Myocyte (in vitro differentiated cells): Measurements from ENCODE around the gene PTPRZ1. TPM values are rescaled to one million over a fixed set of nuclear protein-coding genes. Genes with fewer than 3 reads are reported as not detected.
A peak's percentile ranks its signal among the peaks of the same experiment; 100 is the strongest.

Source experiments
- DNase-seq: peaks from one replicate; pipeline ENCODE4 v3.0.0-alpha.2; 2012; ENCODE audit warnings: low read depth
- total RNA-seq: library from RNA; depleted of rRNA; stranded (reverse); fragments of >200 nt; gene quantifications from 2 replicates; pipeline ENCODE4 v1.2.3, GENCODE V29; 2014

Gene PTPRZ1
- total RNA-seq, 1 donor from 2014 or later, result not detected

- DNase-seq, result no peak
Measured at GRCh38 chr7:121953164-121953563, 80.2 kb downstream of the PTPRZ1 start.

- no peak for DNase-seq
Measured at GRCh38 chr7:121953601-121954000, 80.6 kb downstream of the PTPRZ1 start.

GRCh38 chr7:121954803-121955202 is 81.8 kb downstream of the PTPRZ1 start:
- peak; percentile 8 for DNase-seq

- DNase-seq, result no peak
Measured at GRCh38 chr7:121957626-121958025, 84.7 kb downstream of the PTPRZ1 start.

- DNase-seq, result no peak
Measured at GRCh38 chr7:121960678-121961077, 87.7 kb downstream of the PTPRZ1 start.

- DNase-seq, result peak; percentile 20
Measured at GRCh38 chr7:121961089-121961867, 88.3 kb downstream of the PTPRZ1 start.

GRCh38 chr7:121966276-121966934 is 93.4 kb downstream of the PTPRZ1 start:
- DNase-seq, result no peak

- no peak for DNase-seq
Measured at GRCh38 chr7:121966935-121967332, 94.0 kb downstream of the PTPRZ1 start.

GRCh38 chr7:121985476-121986030 is 112.6 kb downstream of the PTPRZ1 start:
- DNase-seq, result no peak

- no peak for DNase-seq
Measured at GRCh38 chr7:121992068-121992467, 119.1 kb downstream of the PTPRZ1 start.

GRCh38 chr7:121994625-121995410 is 121.9 kb downstream of the PTPRZ1 start:
- DNase-seq, result peak; percentile 83

GRCh38 chr7:122006687-122007086 is 133.7 kb downstream of the PTPRZ1 start:
- no peak for DNase-seq

- DNase-seq, result no peak
Measured at GRCh38 chr7:122010116-122010515, 137.2 kb downstream of the PTPRZ1 start.

GRCh38 chr7:122013065-122013464 is 140.1 kb downstream of the PTPRZ1 start:
- DNase-seq, result peak; percentile 24

- DNase-seq, result no peak
Measured at GRCh38 chr7:122013630-122014029, 140.7 kb downstream of the PTPRZ1 start.

GRCh38 chr7:122014697-122015096 is 141.7 kb downstream of the PTPRZ1 start:
- DNase-seq, result no peak

GRCh38 chr7:122018032-122018431 is 145.1 kb downstream of the PTPRZ1 start:
- no peak for DNase-seq

GRCh38 chr7:122027058-122027457 is 154.1 kb downstream of the PTPRZ1 start:
- DNase-seq, result no peak

- DNase-seq, result no peak
Measured at GRCh38 chr7:122033641-122034040, 160.7 kb downstream of the PTPRZ1 start.

GRCh38 chr7:122035876-122036275 is 162.9 kb downstream of the PTPRZ1 start:
- no peak for DNase-seq

- no peak for DNase-seq
Measured at GRCh38 chr7:122038134-122038533, 165.2 kb downstream of the PTPRZ1 start.

GRCh38 chr7:122038904-122039303 is 165.9 kb downstream of the PTPRZ1 start:
- no peak for DNase-seq
